GM12878 (cell line): Measurements from ENCODE around the gene FGF23. TPM values are rescaled to one million over a fixed set of nuclear protein-coding genes. Genes with fewer than 3 reads are reported as not detected.

Source experiments
- ATAC-seq: fragments of 200-7000 bp; cut with Tn5 transposase; 3 replicates; pipeline ENCODE4 v1.9.1; 2020; ENCODE audit warnings: mild to moderate bottlenecking, moderate library complexity
- BruUV-seq: library from RNA; stranded (reverse); fragments of 400-500 nt; replicated peaks from 2 replicates; lab custom pipeline; 2021; lab: Mats Ljungman, UMichigan
- CTCF ChIA-PET: fragments of 300-600 bp; sonication (Branson Sonifier 250); formaldehyde crosslinking; extraction: SDS; loops from one replicate; lab custom pipeline; 2021; ENCODE audit warnings: inconsistent platforms; lab: Yijun Ruan, JAX
- POLR2A ChIA-PET: fragments of 350-600 bp; formaldehyde crosslinking; extraction: SDS; loops from one replicate; lab custom pipeline; 2021; ENCODE audit warnings: inconsistent platforms; lab: Charles Lee
- RAD21 ChIA-PET: fragments of 300-600 bp; sonication (Branson Sonifier 250); formaldehyde crosslinking; loops from one replicate; lab custom pipeline; 2023; ENCODE audit warnings: antibody characterized with exemption; ENCODE audit not compliant: unreplicated experiment; lab: Charles Lee
- SMC1A ChIA-PET: fragments of 300-600 bp; sonication (Branson Sonifier 250); formaldehyde crosslinking; loops from one replicate; lab custom pipeline; 2023; ENCODE audit not compliant: unreplicated experiment, uncharacterized antibody; lab: Charles Lee
- DNase-seq: peaks from one replicate; pipeline ENCODE4 v3.0.0-alpha.2; 2011; ENCODE audit warnings: low read depth, low spot score
- FAIRE-seq: peaks from 3 replicates; lab custom pipeline; 2011; peaks lifted over from hg19 to GRCh38; lab: Jason Lieb, UNC
- H2AFZ ChIP-seq: 2 replicates; pipeline ENCODE4 v1.6.0; 2011; ENCODE audit warnings: low read depth, low read length, control low read depth; ENCODE audit not compliant: control insufficient read depth
- H3K27ac ChIP-seq: 2 replicates; pipeline ENCODE4 v1.5.1; 2011; ENCODE audit warnings: control low read depth; ENCODE audit not compliant: control insufficient read depth, insufficient read depth
- H3K27me3 ChIP-seq, 2 experiments: replicated peaks in 1 of 2; 2 replicates each; pipeline versions ENCODE4 v1.6.0 to v1.6.1; 2011; ENCODE audit warnings: low read length in 1 of 2; ENCODE audit not compliant: control insufficient read depth in 2 of 2, insufficient read depth in 2 of 2
- H3K36me3 ChIP-seq, 2 experiments: 2 replicates each; pipeline ENCODE4 v1.5.1; 2011; ENCODE audit warnings: low read length in 1 of 2; ENCODE audit not compliant: control insufficient read depth in 2 of 2, insufficient read depth in 2 of 2
- H3K4me1 ChIP-seq: 2 replicates; pipeline ENCODE4 v1.6.1; 2011; ENCODE audit warnings: mild to moderate bottlenecking, low read length, moderate library complexity, mixed read lengths; ENCODE audit not compliant: control insufficient read depth, insufficient read depth
- H3K4me2 ChIP-seq: 2 replicates; pipeline ENCODE4 v1.6.0; 2011; ENCODE audit warnings: control low read depth; ENCODE audit not compliant: control insufficient read depth, insufficient read depth
- H3K4me3 ChIP-seq: fragments of 200-600 bp; sonication (generic); 2 replicates; pipeline ENCODE4 v1.5.1; 2016
- H3K79me2 ChIP-seq: 2 replicates; pipeline ENCODE4 v1.6.0; 2011; ENCODE audit warnings: low read length; ENCODE audit not compliant: control insufficient read depth, insufficient read depth
- H3K9ac ChIP-seq: 2 replicates; pipeline ENCODE4 v1.8.0; 2011; ENCODE audit warnings: low read length, control low read depth, mixed read lengths; ENCODE audit not compliant: control insufficient read depth, insufficient read depth
- H3K9me3 ChIP-seq: replicated peaks from 3 replicates; pipeline ENCODE4 v1.5.1; 2011; ENCODE audit warnings: mild to moderate bottlenecking, low read length; ENCODE audit not compliant: control insufficient read depth, insufficient read depth
- H4K20me1 ChIP-seq: 2 replicates; pipeline ENCODE4 v1.6.0; 2011; ENCODE audit not compliant: control insufficient read depth, insufficient read depth
- EGR1 ChIP-seq, 2 experiments: IDR thresholded peaks; 1 replicate in 1 of 2; 2 replicates in 1 of 2; pipeline ENCODE4 v1.6.1; 2011 to 2012; ENCODE audit warnings: low read depth in 2 of 2, low read length in 2 of 2, borderline replicate concordance in 1 of 2, mild to moderate bottlenecking in 1 of 2, moderate library complexity in 1 of 2
- GATAD2B ChIP-seq: fragments of 450-650 bp; conservative IDR thresholded peaks from 2 replicates; pipeline ENCODE4 v1.6.1; 2017; ENCODE audit warnings: low read depth, mild to moderate bottlenecking, moderate library complexity
- HSF1 ChIP-seq: fragments of 150-350 bp; IDR thresholded peaks from 2 replicates; pipeline ENCODE4 v1.6.1; 2014; ENCODE audit warnings: mild to moderate bottlenecking, low read depth, low read length
- MTA3 ChIP-seq: IDR thresholded peaks from 2 replicates; pipeline ENCODE4 v1.6.1; 2012; ENCODE audit warnings: low read length, inconsistent platforms, borderline replicate concordance
- SIN3A ChIP-seq: IDR thresholded peaks from 2 replicates; pipeline ENCODE4 v1.6.1; 2012; ENCODE audit warnings: low read depth, low read length, improper control_type of control experiment
- WGBS: methylation state at CpG from one replicate; pipeline ENCODE4 v1.1.6; 2016; ENCODE audit warnings: low lambda C conversion rate; ENCODE audit not compliant: insufficient replicate concordance, insufficient coverage; ENCODE audit errors: missing lambda C conversion rate; 5-methylcytosine and 5-hydroxymethylcytosine counted together
- in situ Hi-C: fragments of 300-500 bp; cut with MboI; formaldehyde crosslinking; loops from 9 replicates; pipeline ENCODE4 v1.14.3; 2018; ENCODE audit warnings: mixed read lengths
- intact Hi-C: fragments of 100-400 bp; cut with micrococcal nuclease; formaldehyde crosslinking; loops from one replicate; pipeline ENCODE4 v1.14.2; 2022; ENCODE audit not compliant: unreplicated experiment
- polyA plus RNA-seq, 11 experiments: library from polyadenylated mRNA; depleted of rRNA in 4 of 11; unstranded in 6 of 11; stranded (reverse) in 5 of 11; fragments of >200 nt; fragmentation: Nextera tagmentation in 4 of 11; fragmentation: Illumina TruSeq in 1 of 11; extraction: Ambion mirVana in 4 of 11; extraction: Trizol in 1 of 11; gene quantifications; 1 replicate in 1 of 11; 2 replicates in 10 of 11; pipeline versions ENCODE4 v1.2.1 to v1.2.3, GENCODE V29; 2011 to 2016; ENCODE audit warnings: inconsistent platforms in 2 of 11, missing spikeins in 2 of 11, low read depth in 1 of 11
- total RNA-seq, 4 experiments: library from RNA; depleted of rRNA in 3 of 4; stranded (reverse); fragments of >200 nt in 3 of 4; fragmentation: Illumina TruSeq in 1 of 4; extraction: Trizol in 1 of 4; gene quantifications; 2 replicates each; pipeline versions ENCODE4 v1.2.1 to v1.2.3, GENCODE V29; 2013 to 2021
- TF ChIP-seq, protein P1 (sequence below): fragments of 450-650 bp; IDR thresholded peaks from 2 replicates; pipeline ENCODE4 v1.6.1; 2017; ENCODE audit warnings: mild to moderate bottlenecking, moderate library complexity

Gene FGF23
- total and polyA plus RNA-seq, 10 of the 15 experiments (the other 5 are each of a cell fraction or from before 2014, with no cell fraction given): not detected

DNA sequence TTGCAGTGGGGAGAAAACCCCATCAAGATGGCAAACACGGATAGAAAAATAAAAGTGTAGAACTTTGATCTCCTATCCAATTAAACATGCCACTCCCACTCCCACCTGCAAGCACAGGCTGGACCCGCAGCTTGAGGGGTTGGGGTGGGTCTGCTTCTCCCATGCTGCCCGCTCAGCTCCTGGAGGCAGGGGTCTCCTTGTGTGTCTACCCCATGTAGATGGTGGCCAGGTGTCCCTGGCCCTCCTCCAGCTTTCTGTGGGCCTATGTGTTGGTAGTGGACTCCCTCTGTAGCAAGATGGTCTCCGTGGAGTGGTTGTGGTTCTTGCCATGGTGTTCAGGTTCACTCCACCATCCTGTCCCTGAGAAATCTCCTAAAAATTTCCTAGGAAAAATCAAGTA, 23.5 kb upstream of the FGF23 start:
- ChIA-PET CTCF (interaction anchor here (0.6 kb wide), 1 partner anchor 470 kb away, joined by 3 read pairs; no protein-coding TSS in a partner anchor), RAD21 (no interaction called here), SMC1A (no interaction called here), POLR2A (no interaction called here)
- Histone ChIP-seq H3K9me3 (no peaks in the 10 kb centered on the region; the same call in 2 of the 3 replicates), H3K4me3 (no peak overlapping the region), H3K4me1 (no peaks in the 10 kb centered on the region), H3K27ac (no peak overlapping the region), H3K9ac (no peak overlapping the region), H2AFZ (no peak overlapping the region), H3K27me3 (no peaks in the 10 kb centered on the region; a peak in 2 of 4 replicates), H3K79me2 (no peaks in the 10 kb centered on the region), H4K20me1 (no peaks in the 10 kb centered on the region), H3K36me3 (no peaks in the 10 kb centered on the region), H3K4me2 (no peak overlapping the region)
- no peak for DNase-seq
- no TSS peak for BruUV-seq
- in situ Hi-C loops (no loop called here), intact Hi-C loops (no loop called here)
- 34% methylated on average over 4 of the region's 4 CpGs for WGBS
- no peak for TF ChIP-seq HSF1
- TF ChIP-seq GATAD2B: no peak
- TF ChIP-seq, protein P1, sequence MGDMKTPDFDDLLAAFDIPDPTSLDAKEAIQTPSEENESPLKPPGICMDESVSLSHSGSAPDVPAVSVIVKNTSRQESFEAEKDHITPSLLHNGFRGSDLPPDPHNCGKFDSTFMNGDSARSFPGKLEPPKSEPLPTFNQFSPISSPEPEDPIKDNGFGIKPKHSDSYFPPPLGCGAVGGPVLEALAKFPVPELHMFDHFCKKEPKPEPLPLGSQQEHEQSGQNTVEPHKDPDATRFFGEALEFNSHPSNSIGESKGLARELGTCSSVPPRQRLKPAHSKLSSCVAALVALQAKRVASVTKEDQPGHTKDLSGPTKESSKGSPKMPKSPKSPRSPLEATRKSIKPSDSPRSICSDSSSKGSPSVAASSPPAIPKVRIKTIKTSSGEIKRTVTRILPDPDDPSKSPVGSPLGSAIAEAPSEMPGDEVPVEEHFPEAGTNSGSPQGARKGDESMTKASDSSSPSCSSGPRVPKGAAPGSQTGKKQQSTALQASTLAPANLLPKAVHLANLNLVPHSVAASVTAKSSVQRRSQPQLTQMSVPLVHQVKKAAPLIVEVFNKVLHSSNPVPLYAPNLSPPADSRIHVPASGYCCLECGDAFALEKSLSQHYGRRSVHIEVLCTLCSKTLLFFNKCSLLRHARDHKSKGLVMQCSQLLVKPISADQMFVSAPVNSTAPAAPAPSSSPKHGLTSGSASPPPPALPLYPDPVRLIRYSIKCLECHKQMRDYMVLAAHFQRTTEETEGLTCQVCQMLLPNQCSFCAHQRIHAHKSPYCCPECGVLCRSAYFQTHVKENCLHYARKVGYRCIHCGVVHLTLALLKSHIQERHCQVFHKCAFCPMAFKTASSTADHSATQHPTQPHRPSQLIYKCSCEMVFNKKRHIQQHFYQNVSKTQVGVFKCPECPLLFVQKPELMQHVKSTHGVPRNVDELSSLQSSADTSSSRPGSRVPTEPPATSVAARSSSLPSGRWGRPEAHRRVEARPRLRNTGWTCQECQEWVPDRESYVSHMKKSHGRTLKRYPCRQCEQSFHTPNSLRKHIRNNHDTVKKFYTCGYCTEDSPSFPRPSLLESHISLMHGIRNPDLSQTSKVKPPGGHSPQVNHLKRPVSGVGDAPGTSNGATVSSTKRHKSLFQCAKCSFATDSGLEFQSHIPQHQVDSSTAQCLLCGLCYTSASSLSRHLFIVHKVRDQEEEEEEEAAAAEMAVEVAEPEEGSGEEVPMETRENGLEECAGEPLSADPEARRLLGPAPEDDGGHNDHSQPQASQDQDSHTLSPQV: no peak
- TF ChIP-seq EGR1 (IDR thresholded peaks at IDR 0.05; ENCODE audit: borderline replicate concordance in 1 of 2, low read depth in 2 of 2, low read length in 2 of 2): no peak
- no peak for TF ChIP-seq SIN3A
- TF ChIP-seq MTA3: no peak
- no peak for ATAC-seq
- no peak for FAIRE-seq
